Measurements from ENCODE around the gene GTPBP3. TPM values are rescaled to one million over a fixed set of nuclear protein-coding genes. Genes with fewer than 3 reads are reported as not detected.

Gene GTPBP3
- total and polyA plus RNA-seq, 9 of the 15 experiments (the other 6 are each of a cell fraction or from before 2014, with no cell fraction given): 4.9 to 124 (median 22.6) TPM

DNA sequence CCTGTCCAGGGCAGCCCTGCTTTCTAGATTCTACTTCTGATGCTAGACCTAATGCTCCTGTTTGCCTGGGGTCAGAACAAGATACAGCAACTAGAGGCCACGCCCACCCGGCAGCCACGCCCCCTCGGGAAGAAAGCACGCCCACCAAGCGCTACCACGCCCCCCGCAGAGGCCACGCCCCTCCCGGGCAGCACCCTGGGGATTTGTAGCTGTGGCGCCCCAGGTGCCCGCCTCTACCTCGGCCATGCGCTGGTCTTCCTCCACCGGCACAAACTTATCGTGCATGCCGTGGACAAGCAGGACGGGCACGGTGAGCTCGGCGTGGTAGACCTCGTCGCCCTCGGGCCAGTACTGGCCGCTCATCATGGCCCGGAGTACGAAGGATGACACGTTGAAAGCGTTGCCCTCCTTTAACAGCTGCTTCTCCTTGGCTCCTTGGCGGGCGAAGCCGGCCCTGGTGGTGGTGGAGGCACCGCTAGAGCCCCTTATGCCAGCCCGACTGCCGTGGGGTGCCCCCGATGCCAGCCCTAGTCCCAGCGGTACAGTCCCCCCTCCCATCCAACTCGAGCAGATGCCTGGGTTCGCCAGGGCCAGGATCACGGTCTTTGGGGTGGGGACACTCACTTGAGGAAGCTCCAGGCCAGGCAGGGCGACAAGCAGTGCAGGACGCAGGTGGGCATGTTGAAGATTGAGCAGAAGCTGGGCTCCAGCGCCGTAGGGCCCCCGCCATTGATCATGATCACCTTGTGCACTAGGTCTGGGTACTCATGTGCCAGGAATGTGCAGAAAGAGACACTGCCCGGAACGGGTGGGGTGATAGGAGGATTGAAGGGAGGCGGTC is 43.1 kb upstream of the GTPBP3 start:
- H3K4me2 ChIP-seq (ENCODE audit: insufficient read depth, low read length): peak overlapping the region; percentile 92
- peak overlapping the region; percentile 30 for H2AFZ ChIP-seq (ENCODE audit: low read depth, low read length)
- H3K9me1 ChIP-seq (ENCODE audit: control insufficient read depth, insufficient read depth, low read length): peaks cover 7% of the 10 kb centered on the region
- intact Hi-C loops (cut with micrococcal nuclease) (loop anchor here (1.0 to 5.0 kb wide), 4 partner anchors 11 to 397 kb away; partner anchors contain the start of gene MRPL34), in situ Hi-C loops (cut with MboI) (loop anchor here (5.0 kb wide), 1 partner anchor 93 kb away; no protein-coding TSS in a partner anchor)
- peak; percentile 80 for FAIRE-seq
- H3K4me1 ChIP-seq (replicated peaks in 1 of 2; ENCODE audit: control insufficient read depth in 2 of 2, insufficient read depth in 2 of 2, low read length in 2 of 2): peaks cover 12 to 38% of the 10 kb centered on the region in 2 experiments; a peak in 4 of 5 replicates
- ATAC-seq: peak; percentile 79
- peaks cover 12% of the 10 kb centered on the region for H3K79me2 ChIP-seq (ENCODE audit: control insufficient read depth, insufficient read depth, low read length)
- ChIA-PET POLR2A (interaction anchor here (0.6 to 1.4 kb wide), 6 partner anchors 9 to 39 kb away, joined by 3 to 7 read pairs (median 4); partner anchors contain the start of genes ABHD8 and MRPL34), CTCF (ENCODE audit: low intra/inter-chr PET ratio) (interaction anchor here (0.5 to 1.4 kb wide), 3 partner anchors 91 to 92 kb away, joined by 3 to 4 read pairs (median 3); no protein-coding TSS in a partner anchor)
- BruUV-seq (replicated peaks): no TSS peak
- 32% methylated on average over 43 of the region's 48 CpGs for WGBS (ENCODE audit: insufficient coverage, low coverage, missing lambda C conversion rate)
- H3K27me3 ChIP-seq (ENCODE audit: control insufficient read depth in 2 of 2, insufficient read depth in 2 of 2, low read length in 2 of 2): no peaks in the 10 kb centered on the region
- H3K4me3 ChIP-seq: peak overlapping the region; percentile 62
- peaks cover 3% of the 10 kb centered on the region for H3K9me3 ChIP-seq (replicated peaks; ENCODE audit: control insufficient read depth, insufficient read depth, low read depth, low read length)
- peak; percentile 87 to 94 (median 88) for DNase-seq (ENCODE audit: extremely low read depth in 1 of 4, low spot score in 3 of 4)
- peak overlapping the region; percentile 42 to 89; a peak in 3 of 4 replicates for H3K9ac ChIP-seq (ENCODE audit: insufficient read depth in 1 of 2, low read depth in 2 of 2, low read length in 2 of 2)
- H3K36me3 ChIP-seq (ENCODE audit: control insufficient read depth, insufficient read depth, low read length): peaks cover 17% of the 10 kb centered on the region; the same call in 2 of the 3 replicates
- peak overlapping the region; percentile 42 for H3K27ac ChIP-seq (ENCODE audit: extremely low read depth, low read depth, low read length)
- no peaks in the 10 kb centered on the region for H4K20me1 ChIP-seq (replicated peaks; ENCODE audit: control insufficient read depth, insufficient read depth, low read length)
- TF ChIP-seq U2AF1 (optimal IDR thresholded peaks at IDR 0.05; ENCODE audit: low read depth, low read length) (no peak), CREM (IDR thresholded peaks at IDR 0.05; ENCODE audit: low read depth) (peak; percentile 35; the same call in 1 of the 2 replicates), BMI1 (IDR thresholded peaks at IDR 0.05; ENCODE audit: low read length) (no peak), KLF13 (tag; IDR thresholded peaks at IDR 0.05; ENCODE audit: borderline replicate concordance, low read depth) (peak; percentile 71; the same call in 1 of the 2 replicates), CBFB (CRISPR knock-in tag; IDR thresholded peaks at IDR 0.05) (0 out of 2 replicates have a peak, but pooled peaks have one; percentile 64), SRF (CRISPR knock-in tag; IDR thresholded peaks at IDR 0.05) (0 out of 4 replicates have a peak, but pooled peaks of 1 of the 2 experiments have one; percentile 17), POLR2A (conservative IDR thresholded peaks at IDR 0.05) (peak; percentile 34; the same call in 1 of the 2 replicates), FIP1L1 (IDR thresholded peaks at IDR 0.05; ENCODE audit: low read depth, low read length, poor library complexity, severe bottlenecking) (peak; percentile 35), POLR2G (IDR thresholded peaks at IDR 0.05; ENCODE audit: low read depth, low read length) (peak; percentile 67), FOXP1 (CRISPR knock-in tag; IDR thresholded peaks at IDR 0.05) (0 out of 2 replicates have a peak, but pooled peaks have one; percentile 34), RBM14 (IDR thresholded peaks at IDR 0.05; ENCODE audit: borderline replicate concordance, insufficient read depth, low read depth, low read length) (0 out of 2 replicates have a peak, but pooled peaks have one; percentile 58), TAF1 (IDR thresholded peaks at IDR 0.05; ENCODE audit: control insufficient read depth, extremely low read depth, insufficient read depth, low read length, severe bottlenecking) (peak; percentile 36)
- TF ChIP-seq, protein P1, sequence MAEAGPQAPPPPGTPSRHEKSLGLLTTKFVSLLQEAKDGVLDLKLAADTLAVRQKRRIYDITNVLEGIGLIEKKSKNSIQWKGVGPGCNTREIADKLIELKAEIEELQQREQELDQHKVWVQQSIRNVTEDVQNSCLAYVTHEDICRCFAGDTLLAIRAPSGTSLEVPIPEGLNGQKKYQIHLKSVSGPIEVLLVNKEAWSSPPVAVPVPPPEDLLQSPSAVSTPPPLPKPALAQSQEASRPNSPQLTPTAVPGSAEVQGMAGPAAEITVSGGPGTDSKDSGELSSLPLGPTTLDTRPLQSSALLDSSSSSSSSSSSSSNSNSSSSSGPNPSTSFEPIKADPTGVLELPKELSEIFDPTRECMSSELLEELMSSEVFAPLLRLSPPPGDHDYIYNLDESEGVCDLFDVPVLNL (CRISPR knock-in tag; IDR thresholded peaks at IDR 0.05; ENCODE audit: low read depth): no peak
- TF ChIP-seq, protein P2, sequence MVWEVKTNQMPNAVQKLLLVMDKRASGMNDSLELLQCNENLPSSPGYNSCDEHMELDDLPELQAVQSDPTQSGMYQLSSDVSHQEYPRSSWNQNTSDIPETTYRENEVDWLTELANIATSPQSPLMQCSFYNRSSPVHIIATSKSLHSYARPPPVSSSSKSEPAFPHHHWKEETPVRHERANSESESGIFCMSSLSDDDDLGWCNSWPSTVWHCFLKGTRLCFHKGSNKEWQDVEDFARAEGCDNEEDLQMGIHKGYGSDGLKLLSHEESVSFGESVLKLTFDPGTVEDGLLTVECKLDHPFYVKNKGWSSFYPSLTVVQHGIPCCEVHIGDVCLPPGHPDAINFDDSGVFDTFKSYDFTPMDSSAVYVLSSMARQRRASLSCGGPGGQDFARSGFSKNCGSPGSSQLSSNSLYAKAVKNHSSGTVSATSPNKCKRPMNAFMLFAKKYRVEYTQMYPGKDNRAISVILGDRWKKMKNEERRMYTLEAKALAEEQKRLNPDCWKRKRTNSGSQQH (CRISPR knock-in tag; IDR thresholded peaks at IDR 0.05): 0 out of 2 replicates have a peak, but pooled peaks have one; percentile 50
- TF ChIP-seq, protein P3, sequence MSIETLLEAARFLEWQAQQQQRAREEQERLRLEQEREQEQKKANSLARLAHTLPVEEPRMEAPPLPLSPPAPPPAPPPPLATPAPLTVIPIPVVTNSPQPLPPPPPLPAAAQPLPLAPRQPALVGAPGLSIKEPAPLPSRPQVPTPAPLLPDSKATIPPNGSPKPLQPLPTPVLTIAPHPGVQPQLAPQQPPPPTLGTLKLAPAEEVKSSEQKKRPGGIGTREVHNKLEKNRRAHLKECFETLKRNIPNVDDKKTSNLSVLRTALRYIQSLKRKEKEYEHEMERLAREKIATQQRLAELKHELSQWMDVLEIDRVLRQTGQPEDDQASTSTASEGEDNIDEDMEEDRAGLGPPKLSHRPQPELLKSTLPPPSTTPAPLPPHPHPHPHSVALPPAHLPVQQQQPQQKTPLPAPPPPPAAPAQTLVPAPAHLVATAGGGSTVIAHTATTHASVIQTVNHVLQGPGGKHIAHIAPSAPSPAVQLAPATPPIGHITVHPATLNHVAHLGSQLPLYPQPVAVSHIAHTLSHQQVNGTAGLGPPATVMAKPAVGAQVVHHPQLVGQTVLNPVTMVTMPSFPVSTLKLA (conservative IDR thresholded peaks at IDR 0.05): peak in 1 of 2 experiments; percentile 63; a peak in 2 of 4 replicates
